SJSA1 (cell line): ENCODE measurements around the gene ARHGAP31. TPM values are rescaled to one million over a fixed set of nuclear protein-coding genes. Genes with fewer than 3 reads are reported as not detected.

Source experiments
- DNase-seq, 2 experiments: peaks; one replicate each; pipeline ENCODE4 v3.0.0-alpha.2; 2015 to 2020; ENCODE audit warnings: low spot score in 2 of 2, low read depth in 1 of 2
- H3K27ac ChIP-seq: fragments of 250-450 bp; sonication (Bioruptor Pico); 2 replicates; pipeline ENCODE4 v1.5.1; 2020; ENCODE audit warnings: mild to moderate bottlenecking, moderate library complexity
- H3K27me3 ChIP-seq: fragments of 250-450 bp; sonication (Bioruptor Pico); replicated peaks from 2 replicates; pipeline ENCODE4 v1.5.1; 2020; ENCODE audit warnings: mild to moderate bottlenecking, moderate library complexity
- H3K36me3 ChIP-seq: fragments of 250-450 bp; sonication (Bioruptor Pico); 2 replicates; pipeline ENCODE4 v1.5.1; 2020; ENCODE audit warnings: mild to moderate bottlenecking
- H3K4me1 ChIP-seq: fragments of 250-450 bp; sonication (Bioruptor Pico); replicated peaks from 2 replicates; pipeline ENCODE4 v1.6.1; 2021; ENCODE audit warnings: mild to moderate bottlenecking
- H3K4me3 ChIP-seq: fragments of 250-450 bp; sonication (Bioruptor Pico); 2 replicates; pipeline ENCODE4 v1.5.1; 2020; ENCODE audit warnings: mild to moderate bottlenecking
- H3K9me3 ChIP-seq: fragments of 250-450 bp; sonication (Bioruptor Pico); replicated peaks from 2 replicates; pipeline ENCODE4 v1.5.1; 2020; ENCODE audit warnings: mild to moderate bottlenecking
- total RNA-seq: library from RNA; depleted of rRNA; stranded (reverse); fragments of >200 nt; shearing (Covaris generic); gene quantifications from 2 replicates; pipeline ENCODE4 v1.2.3, GENCODE V29; 2014; rRNA removed

The ARHGAP31 gene
- total RNA-seq, 1 experiment from 2014 or later = 13.7 TPM

DNA sequence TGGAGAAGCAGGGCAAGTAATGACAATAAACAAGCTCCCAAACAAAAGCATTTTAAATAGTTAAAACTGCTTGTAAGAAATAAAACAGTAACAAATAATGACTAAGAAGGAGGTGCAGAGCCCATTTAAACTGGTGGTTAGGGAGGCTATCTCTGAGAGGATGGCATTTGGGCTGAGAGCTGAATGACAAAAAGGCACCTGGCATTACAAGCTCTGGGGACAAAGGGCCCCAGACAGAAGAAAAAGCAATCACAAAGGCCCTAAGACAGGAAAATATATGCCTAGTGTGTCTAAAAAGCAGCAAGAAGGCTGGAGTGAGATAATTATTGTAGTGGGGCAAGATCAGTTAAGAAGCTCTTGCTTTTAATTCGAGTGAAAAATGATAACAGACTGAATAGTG, 159.6 kb downstream of the ARHGAP31 start:
- Histone ChIP-seq H3K27me3 (no peaks in the 10 kb centered on the region), H3K4me3 (no peak overlapping the region), H3K36me3 (peaks cover 90% of the 10 kb centered on the region), H3K27ac (no peak overlapping the region), H3K4me1 (no peaks in the 10 kb centered on the region), H3K9me3 (no peaks in the 10 kb centered on the region)
- no peak for DNase-seq

DNA sequence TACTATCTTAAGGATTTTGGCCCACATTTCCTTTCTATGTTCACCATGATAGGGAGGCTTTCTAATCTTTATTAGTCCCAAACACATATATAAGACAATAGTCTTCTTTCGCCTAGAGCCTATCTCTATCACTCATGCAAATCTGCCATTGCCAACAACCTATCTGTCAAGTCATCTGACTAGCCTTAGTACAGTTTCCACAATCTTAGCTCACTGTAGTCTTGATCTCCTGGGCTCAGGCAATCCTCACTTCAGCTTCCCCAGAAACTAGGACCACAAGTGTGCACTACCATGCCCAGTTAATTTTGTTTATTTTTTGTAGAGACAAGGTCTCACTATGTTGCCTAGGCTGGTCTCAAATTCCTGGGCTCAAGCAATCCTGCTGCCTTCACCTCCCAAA, 162.3 kb downstream of the ARHGAP31 start:
- Histone ChIP-seq H3K27me3 (no peaks in the 10 kb centered on the region), H3K4me1 (no peaks in the 10 kb centered on the region), H3K36me3 (peaks cover 91% of the 10 kb centered on the region), H3K27ac (no peak overlapping the region), H3K9me3 (no peaks in the 10 kb centered on the region), H3K4me3 (no peak overlapping the region)
- no peak for DNase-seq

DNA sequence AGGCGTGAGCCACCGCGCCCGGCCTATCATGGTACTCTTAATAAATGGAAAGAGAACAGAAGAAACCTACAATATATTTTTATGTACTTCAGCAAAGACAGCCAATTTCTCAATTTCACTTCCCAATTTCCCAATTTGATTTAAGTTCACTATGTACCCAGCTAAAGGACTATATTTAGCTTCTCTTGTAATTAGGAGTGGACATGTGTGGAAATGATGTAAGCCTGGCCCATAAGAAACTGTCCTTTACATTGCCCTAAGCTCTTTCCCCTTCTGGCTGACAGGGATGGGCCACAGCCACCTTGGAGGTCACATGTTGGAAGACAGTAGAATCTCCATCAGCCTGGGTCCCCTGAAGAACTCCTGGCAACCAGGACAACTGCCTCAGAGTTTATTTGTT, 163.1 kb downstream of the ARHGAP31 start:
- no peak for DNase-seq
- no peaks in the 10 kb centered on the region for H3K9me3 ChIP-seq
- peaks cover 4% of the 10 kb centered on the region; the same call in 1 of the 2 replicates for H3K4me1 ChIP-seq
- peaks cover 94% of the 10 kb centered on the region for H3K36me3 ChIP-seq
- H3K27me3 ChIP-seq = no peaks in the 10 kb centered on the region
- H3K4me3 ChIP-seq = no peak overlapping the region
- no peak overlapping the region for H3K27ac ChIP-seq

DNA sequence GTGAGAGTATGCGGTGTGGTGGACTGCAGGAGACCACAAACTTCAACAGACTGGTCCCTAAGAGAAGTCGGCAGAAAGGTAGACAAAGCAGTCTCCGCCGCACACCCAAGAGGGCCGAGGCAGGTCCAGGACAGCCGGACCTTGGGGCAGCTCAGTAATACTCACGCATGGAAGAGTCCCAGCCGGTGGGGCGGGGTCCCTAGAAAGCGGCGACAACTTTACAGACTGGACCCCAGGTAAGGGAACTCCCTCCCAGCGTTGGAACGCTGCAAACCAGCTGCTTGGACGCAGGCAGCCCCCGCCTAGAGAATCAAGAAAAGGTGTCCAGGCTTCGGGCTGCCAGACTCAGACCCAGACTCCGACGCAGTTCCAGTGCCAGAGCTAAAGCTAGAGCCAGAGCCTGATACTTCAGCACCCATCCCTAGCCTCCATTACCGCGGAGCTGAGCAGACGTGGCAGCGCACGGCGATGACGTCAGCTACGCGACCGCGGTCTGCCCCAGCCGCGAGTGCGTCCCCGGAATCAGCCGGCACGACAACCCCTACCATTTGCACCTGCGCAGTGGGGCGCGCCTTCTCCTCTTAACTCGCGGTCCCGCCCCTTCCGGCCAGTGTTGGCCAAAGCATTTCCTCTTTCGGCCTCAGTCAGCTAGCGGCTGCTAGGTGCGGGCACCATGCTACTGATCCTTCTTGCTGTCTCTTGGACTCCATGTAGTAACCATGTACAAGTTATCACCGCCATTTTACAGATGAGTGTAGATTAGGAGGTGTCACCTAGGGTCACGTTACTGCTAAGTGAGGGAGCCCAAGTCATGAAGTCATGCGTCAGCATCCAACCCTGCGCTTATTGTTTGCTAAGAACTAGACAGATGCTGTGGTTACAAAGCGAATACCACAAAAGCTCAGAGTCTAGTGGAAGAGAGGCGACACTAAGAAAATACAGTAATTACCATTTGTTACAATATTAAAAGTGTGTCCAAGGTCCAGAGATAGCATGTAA, 169.3 kb downstream of the ARHGAP31 start, which contains the start of gene TMEM39A:
Gene TMEM39A, minus strand, starts transcription at position 445 of the 999 bp plus-strand sequence. CDS start 1,541 bp downstream, outside the sequence.
- Histone ChIP-seq H3K27me3 (no peaks in the 10 kb centered on the region), H3K27ac (peak within 1 kb of the TSS; percentile 82), H3K36me3 (peaks cover 41% of the 10 kb centered on the region), H3K9me3 (no peaks in the 10 kb centered on the region), H3K4me3 (peak within 1 kb of the TSS; percentile 73), H3K4me1 (peaks cover 14% of the 10 kb centered on the region)
- peak; percentile 94 to 98 for DNase-seq

DNA sequence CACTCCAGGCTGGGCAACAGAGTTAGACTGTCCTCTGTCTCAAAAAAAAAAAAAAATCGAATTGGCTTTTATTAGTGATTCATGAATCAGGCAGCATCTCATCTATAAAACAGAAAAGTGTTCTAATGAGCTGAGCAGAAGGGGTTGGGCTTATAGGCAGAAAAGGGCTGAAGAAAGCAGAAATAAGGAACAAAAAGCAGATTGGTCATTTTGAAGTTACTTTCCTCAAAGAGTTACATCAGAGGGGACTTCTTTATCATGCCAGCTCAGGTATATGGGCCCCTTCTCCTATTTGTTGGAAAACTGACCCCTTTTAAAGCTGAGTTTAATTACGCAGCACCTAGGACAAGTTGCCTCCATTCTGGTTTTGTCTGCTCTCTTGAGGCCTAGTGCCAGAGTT, 173.9 kb downstream of the ARHGAP31 start:
- H3K27ac ChIP-seq = no peak overlapping the region

DNA sequence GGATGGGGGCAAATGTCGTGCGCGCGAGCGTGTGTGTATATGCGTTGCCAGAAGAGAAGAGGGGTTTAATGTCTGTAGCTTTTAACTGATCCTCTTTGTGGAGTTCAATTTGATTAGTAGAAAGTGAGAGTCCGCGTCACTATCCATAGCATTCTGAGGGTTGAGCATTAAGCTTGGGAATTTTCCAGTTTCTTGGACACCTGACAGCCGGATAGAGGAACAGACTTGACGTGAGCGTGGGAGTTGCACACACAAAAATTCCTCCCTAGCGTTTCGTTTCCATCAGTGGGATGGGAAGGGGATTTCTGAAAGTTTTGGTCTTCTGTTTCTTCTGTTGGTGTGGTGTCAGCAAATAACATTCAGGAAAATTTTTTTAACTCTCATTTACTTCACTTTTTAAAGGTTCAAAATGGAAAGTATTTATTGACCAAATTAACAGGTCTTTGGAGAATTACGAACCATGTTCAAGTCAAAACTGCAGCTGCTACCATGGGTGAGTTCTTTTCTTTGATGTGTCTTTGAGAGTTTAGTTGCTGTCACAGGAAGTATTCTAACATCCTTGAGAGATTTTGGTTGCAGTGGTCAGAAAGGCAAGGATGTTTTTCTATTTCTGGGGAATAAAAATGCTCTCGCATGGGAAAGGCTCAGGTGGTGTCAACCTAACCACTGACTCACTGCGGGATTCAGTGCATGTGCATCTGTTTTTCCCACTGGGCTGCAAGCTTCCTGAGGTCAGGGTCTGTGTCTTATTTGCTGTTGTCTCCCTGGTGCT, 175.4 kb downstream of the ARHGAP31 start:
- no peak overlapping the region for H3K27ac ChIP-seq

More for the DNA sequence above, 173.9 kb downstream of the ARHGAP31 start:
- Histone ChIP-seq H3K27me3 (no peaks in the 10 kb centered on the region), H3K9me3 (no peaks in the 10 kb centered on the region), H3K4me3 (peak overlapping the region; percentile 72), H3K4me1 (peaks cover 16% of the 10 kb centered on the region), H3K36me3 (peaks cover 7% of the 10 kb centered on the region)
- DNase-seq = peak in 1 of 2 experiments; percentile 2

More for the DNA sequence above, 175.4 kb downstream of the ARHGAP31 start:
- no peaks in the 10 kb centered on the region for H3K9me3 ChIP-seq
- DNase-seq = no peak
- H3K36me3 ChIP-seq = peaks cover 4% of the 10 kb centered on the region; the same call in 1 of the 2 replicates
- peaks cover 11% of the 10 kb centered on the region for H3K4me1 ChIP-seq
- H3K4me3 ChIP-seq = peak overlapping the region; percentile 72
- H3K27me3 ChIP-seq = no peaks in the 10 kb centered on the region

Other genes starting within 250 kb of the ARHGAP31 start
- not detected in 2 replicates for gene TEX55, start 148.2 kb upstream of the ARHGAP31 start, total RNA-seq
- gene UPK1B, start 120.8 kb upstream of the ARHGAP31 start, total RNA-seq = 0.18 TPM in 1 of 2 replicates, not detected in the other
- gene B4GALT4, start 53.5 kb upstream of the ARHGAP31 start, total RNA-seq = 25.8 and 25.9 TPM in 2 replicates
- 48.4 and 74.1 TPM in 2 replicates for gene TMEM39A, start 169.2 kb downstream of the ARHGAP31 start, total RNA-seq
- gene POGLUT1, start 174.6 kb downstream of the ARHGAP31 start, total RNA-seq = 11.6 and 15.1 TPM in 2 replicates
- gene TIMMDC1, start 204.2 kb downstream of the ARHGAP31 start, total RNA-seq = 48.3 and 99.5 TPM in 2 replicates